ENCODE results near the gene NOD2.

GRCh38 chr16:50742576-50743200 is 49.3 kb downstream of the NOD2 start:
- TF ChIP-seq CTCF (IDR thresholded peaks at IDR 0.05) (no peak), POLR2A (IDR thresholded peaks at IDR 0.05) (no peak)

Data from uterus (tissue), 2 donors.